Choroid plexus epithelial cell (primary cell): ENCODE data around the gene SCO2.

Experiments
- DNase-seq: peaks from one replicate; pipeline ENCODE4 v3.0.0-alpha.2; 2010; ENCODE audit warnings: low read depth
- H3K4me3 ChIP-seq: 2 replicates; pipeline ENCODE4 v1.5.1; 2011; ENCODE audit warnings: low read depth, mild to moderate bottlenecking, control low read depth, low read length, moderate library complexity
- TF ChIP-seq, protein P1 (sequence below): conservative IDR thresholded peaks from 2 replicates; pipeline ENCODE4 v1.5.1; 2011; ENCODE audit warnings: low read depth, mild to moderate bottlenecking, control low read depth, inconsistent platforms, low read length, moderate library complexity

The SCO2 gene

DNA sequence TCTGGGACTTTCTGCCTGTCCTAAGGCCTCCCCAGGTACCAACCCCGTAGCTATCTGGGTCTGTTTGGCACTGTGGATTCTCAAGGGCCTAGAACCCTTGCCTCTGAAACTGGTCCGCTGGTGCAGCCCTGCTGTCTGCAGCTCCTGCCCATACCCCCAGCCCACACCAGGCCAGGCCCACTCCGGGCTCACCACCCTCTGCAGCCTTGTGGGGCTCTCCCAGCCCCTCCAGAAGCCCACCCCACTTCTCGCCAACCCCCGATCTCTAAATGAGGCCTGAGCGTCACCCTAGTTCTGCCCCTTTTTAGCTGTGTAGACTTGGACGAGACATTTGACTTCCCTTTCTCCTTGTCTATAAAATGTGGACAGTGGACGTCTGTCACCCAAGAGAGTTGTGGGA is 25.0 kb upstream of the SCO2 start:
- TF ChIP-seq, protein P1, sequence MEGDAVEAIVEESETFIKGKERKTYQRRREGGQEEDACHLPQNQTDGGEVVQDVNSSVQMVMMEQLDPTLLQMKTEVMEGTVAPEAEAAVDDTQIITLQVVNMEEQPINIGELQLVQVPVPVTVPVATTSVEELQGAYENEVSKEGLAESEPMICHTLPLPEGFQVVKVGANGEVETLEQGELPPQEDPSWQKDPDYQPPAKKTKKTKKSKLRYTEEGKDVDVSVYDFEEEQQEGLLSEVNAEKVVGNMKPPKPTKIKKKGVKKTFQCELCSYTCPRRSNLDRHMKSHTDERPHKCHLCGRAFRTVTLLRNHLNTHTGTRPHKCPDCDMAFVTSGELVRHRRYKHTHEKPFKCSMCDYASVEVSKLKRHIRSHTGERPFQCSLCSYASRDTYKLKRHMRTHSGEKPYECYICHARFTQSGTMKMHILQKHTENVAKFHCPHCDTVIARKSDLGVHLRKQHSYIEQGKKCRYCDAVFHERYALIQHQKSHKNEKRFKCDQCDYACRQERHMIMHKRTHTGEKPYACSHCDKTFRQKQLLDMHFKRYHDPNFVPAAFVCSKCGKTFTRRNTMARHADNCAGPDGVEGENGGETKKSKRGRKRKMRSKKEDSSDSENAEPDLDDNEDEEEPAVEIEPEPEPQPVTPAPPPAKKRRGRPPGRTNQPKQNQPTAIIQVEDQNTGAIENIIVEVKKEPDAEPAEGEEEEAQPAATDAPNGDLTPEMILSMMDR = no peak
- no peak overlapping the region for H3K4me3 ChIP-seq
- no peak for DNase-seq

- H3K4me3 ChIP-seq = no peak overlapping the region
- TF ChIP-seq, protein P1 = no peak
- no peak for DNase-seq
Observed at GRCh38 chr22:50548921-50549790, 23.8 kb upstream of the SCO2 start.

DNA sequence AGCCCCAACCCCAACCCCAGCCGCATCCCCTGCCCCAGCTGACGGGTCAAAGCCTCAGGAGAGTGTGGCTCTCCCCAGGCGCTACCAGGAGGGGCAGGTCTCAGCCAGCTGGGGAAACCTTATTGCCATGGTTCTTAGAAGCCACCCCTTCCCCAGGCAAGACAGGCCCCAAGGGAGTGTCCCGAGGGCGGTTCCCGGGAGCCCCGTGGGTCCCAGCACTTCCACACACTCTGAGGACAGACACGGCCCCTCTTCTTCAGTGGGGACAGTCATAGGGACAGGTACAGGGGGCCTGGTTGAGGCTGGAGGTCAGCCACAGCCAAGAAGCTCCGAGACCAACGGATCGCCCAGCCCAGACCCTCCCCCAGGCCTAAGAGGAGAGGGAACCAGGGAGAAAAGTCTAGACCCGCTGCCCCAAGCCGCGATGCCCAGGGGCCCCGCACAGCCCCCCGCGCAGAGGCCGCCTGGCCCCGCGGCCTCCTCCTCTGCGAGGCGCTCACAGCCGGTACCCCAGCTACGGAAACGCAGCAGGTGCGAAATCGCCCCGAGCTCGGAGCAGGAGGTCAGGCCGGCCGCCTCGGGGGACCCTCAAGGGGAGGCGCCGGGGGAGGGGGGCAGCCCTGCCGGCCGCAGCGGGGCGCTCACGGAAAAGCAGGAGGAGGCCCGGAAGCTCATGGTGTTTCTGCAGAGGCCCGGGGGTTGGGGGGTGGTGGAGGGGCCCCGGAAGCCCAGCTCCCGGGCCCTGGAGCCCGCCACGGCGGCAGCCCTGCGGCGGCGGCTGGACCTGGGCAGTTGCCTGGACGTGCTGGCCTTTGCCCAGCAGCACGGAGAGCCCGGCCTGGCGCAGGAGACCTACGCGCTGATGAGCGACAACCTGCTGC is 22.9 kb upstream of the SCO2 start:
- TF ChIP-seq, protein P1 = no peak
- no peak overlapping the region for H3K4me3 ChIP-seq
- no peak for DNase-seq

GRCh38 chr22:50547263-50547985 is 22.0 kb upstream of the SCO2 start:
- TF ChIP-seq, protein P1 = no peak
- H3K4me3 ChIP-seq = no peak overlapping the region
- DNase-seq = no peak

DNA sequence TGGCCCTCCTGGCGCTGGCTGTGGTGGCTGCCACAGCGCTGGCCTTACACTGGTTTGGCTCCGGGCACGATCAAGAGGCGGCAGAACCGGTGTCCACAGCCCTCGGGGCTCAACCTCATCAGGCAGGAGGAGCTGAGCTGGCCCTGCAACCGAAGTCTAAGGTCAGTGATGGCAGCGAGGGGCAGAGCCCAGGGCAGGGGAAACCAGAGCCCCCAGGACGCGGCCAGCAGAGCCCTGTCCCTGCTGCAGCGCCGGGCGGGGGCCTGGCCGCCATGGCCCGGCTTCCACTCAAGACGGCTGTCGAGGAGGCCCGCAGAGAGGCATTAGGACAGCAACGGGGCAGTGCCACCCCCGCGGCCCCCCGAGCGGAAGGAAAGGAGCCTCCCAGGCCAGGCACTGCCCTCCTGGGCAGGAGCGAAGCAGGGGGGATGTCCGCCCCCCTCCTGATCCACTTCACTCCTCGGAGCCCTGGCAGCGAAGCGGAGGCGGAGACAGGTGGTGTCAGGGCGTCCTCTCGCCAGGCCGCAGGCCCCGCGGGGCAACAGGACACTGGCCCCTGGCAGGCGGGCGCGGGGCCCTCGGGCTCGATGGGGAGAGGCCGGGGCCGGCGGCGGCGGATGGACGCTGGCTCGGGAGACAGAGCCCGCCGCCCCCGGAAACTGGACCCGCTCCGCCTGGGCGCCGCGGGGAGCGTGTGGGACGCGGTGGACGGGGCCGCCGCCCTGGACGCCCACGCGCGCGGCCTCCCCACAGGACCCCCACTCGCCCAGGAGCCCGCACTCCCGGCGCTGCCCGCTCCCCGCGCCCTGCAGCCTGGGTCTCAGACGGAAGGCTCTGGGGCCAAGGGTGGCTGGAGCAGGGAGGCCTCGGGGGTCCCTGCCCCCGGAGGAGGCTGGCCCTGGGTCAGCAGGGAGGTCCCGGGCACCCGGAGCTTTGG is 21.2 kb upstream of the SCO2 start:
- TF ChIP-seq, protein P1 = no peak
- no peak for DNase-seq

More for the DNA sequence above, 21.2 kb upstream of the SCO2 start:
- no peak overlapping the region for H3K4me3 ChIP-seq
